Spleen (tissue), 7 donors: ENCODE data around the gene MZT1.

Experiments
- POLR2A ChIP-seq, 3 donors: fragments of 450-650 bp; IDR thresholded peaks; one replicate each; pipeline ENCODE4 v1.5.1; 2017; ENCODE audit warnings: antibody characterized with exemption in 3 of 3, mild to moderate bottlenecking in 1 of 3
- POLR2AphosphoS5 ChIP-seq, 3 donors: sonication (generic); formaldehyde crosslinking; IDR thresholded peaks; one replicate each; pipeline ENCODE4 v1.5.1; 2017; ENCODE audit warnings: antibody characterized with exemption in 3 of 3
- TF ChIP-seq, protein P1 (sequence below), 11 experiments: fragments of 200-600 bp in 7 of 11; fragments of 450-650 bp in 4 of 11; sonication (generic) in 4 of 11; IDR thresholded peaks in 8 of 11; conservative IDR thresholded peaks in 3 of 11; 1 replicate in 7 of 11; 2 replicates in 4 of 11; pipeline versions ENCODE4 v1.4.0 to v1.8.0; 2016 to 2021; ENCODE audit warnings: antibody characterized with exemption in 11 of 11, inconsistent platforms in 4 of 11, mild to moderate bottlenecking in 1 of 11
- donor health status: DM: no; HTN: no; CAD: no; lungs with moderate emphysema.
- donor health status: DM: no; HTN: no; CAD: no.
- donor health status: DM: no; HTN: no; CAD: no.

DNA sequence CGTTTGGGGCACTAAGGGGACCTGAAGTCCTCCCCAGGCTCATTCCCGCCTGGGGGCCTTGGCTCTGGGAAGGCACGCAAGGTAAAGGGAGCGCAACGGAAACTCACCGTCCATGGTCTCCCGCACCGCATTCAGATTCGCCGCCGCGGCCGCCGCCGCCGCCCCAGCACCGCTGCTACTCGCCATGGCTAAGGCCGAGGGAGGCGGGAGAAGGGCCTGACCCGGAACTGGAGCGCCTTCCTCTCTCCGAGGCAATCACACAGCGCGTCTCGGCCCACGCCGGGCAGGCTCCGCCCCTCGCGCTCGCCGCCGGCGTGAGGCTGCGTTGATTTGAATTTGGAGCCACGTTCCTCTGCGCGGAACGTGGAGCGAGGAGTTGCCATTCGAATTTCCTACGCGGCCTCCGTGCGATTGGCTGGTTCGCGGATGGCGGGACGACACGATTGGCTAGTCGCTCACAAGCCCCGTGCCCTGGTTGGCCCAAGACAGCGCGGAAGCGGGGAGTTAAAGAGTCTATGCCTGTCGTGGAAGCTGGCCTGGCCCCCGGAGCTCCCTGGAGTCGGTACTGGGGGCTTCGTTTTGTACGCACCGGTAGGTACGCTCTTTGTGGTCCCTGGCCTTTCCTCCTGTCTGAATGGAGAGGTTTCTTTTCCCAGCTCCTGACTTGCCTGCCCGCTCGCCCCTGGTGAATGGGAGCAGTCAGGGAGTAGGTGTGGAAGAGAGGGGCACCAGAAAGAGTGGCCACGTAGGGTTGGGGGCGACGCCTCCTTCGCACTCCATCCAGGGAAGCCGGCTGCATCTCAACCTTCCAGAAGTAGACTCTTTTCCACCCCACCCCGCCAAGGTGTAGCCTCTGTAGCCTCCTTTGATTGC, at the start of gene MZT1, which contains the start of gene BORA:
- TF ChIP-seq, protein P1, sequence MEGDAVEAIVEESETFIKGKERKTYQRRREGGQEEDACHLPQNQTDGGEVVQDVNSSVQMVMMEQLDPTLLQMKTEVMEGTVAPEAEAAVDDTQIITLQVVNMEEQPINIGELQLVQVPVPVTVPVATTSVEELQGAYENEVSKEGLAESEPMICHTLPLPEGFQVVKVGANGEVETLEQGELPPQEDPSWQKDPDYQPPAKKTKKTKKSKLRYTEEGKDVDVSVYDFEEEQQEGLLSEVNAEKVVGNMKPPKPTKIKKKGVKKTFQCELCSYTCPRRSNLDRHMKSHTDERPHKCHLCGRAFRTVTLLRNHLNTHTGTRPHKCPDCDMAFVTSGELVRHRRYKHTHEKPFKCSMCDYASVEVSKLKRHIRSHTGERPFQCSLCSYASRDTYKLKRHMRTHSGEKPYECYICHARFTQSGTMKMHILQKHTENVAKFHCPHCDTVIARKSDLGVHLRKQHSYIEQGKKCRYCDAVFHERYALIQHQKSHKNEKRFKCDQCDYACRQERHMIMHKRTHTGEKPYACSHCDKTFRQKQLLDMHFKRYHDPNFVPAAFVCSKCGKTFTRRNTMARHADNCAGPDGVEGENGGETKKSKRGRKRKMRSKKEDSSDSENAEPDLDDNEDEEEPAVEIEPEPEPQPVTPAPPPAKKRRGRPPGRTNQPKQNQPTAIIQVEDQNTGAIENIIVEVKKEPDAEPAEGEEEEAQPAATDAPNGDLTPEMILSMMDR (IDR thresholded peaks at IDR 0.05 in 8 of 11, conservative IDR thresholded peaks at IDR 0.05 in 3 of 11) = peak in 1 of 11 experiments; percentile 16
- TF ChIP-seq POLR2A (IDR thresholded peaks at IDR 0.05) (peak in 1 of 3 donors; percentile 10), POLR2AphosphoS5 (IDR thresholded peaks at IDR 0.05) (peak; percentile 85 to 94 (median 88))
